Mammary epithelial cell (primary cell): ENCODE data around the gene PLA2G2D.

Source experiments
- CTCF ChIP-seq, 2 donors: IDR thresholded peaks in 1 of 2; conservative IDR thresholded peaks in 1 of 2; 2 replicates each; pipeline ENCODE4 v1.5.1; 2011 to 2012; ENCODE audit warnings: inconsistent platforms in 2 of 2, low read length in 2 of 2, mild to moderate bottlenecking in 2 of 2, control low read depth in 1 of 2, low read depth in 1 of 2; ENCODE audit not compliant: insufficient read depth in 1 of 2; ENCODE audit errors: extremely low read depth in 1 of 2
- EZH2 ChIP-seq: IDR thresholded peaks from 2 replicates; pipeline ENCODE4 v1.6.1; 2012; ENCODE audit warnings: low read length, inconsistent platforms, borderline replicate concordance

GRCh38 chr1:20148571-20149500 lies 29.5 kb upstream of the PLA2G2D start:
- TF ChIP-seq CTCF (conservative IDR thresholded peaks at IDR 0.05 in 1 of 2, IDR thresholded peaks at IDR 0.05 in 1 of 2; ENCODE audit: extremely low read depth in 1 of 2, insufficient read depth in 1 of 2, low read depth in 1 of 2, low read length in 2 of 2) (no peak), EZH2 (no peak)
